GM18909 (cell line): Measurements from ENCODE around the gene BSCL2.
A peak's percentile ranks its signal among the peaks of the same experiment; 100 is the strongest.
"Not testable (repeated sequence)": the region's sequence is repeated elsewhere in the genome, so short reads cannot be mapped to it uniquely, and the experiment has no call there.

ENCODE experiments used
- ATAC-seq: cut with Tn5 transposase; IDR thresholded peaks from one replicate; pipeline ENCODE4 v1.9.1; 2021; ENCODE audit warnings: mild to moderate bottlenecking; ENCODE audit not compliant: unreplicated experiment, poor library complexity

Gene BSCL2

GRCh38 chr11:62719302-62719978 is 12.2 kb upstream of the BSCL2 start:
- ATAC-seq: no peak

GRCh38 chr11:62716816-62717215 is 9.6 kb upstream of the BSCL2 start:
- no peak for ATAC-seq

GRCh38 chr11:62716206-62716605 is 9.0 kb upstream of the BSCL2 start:
- no peak for ATAC-seq

GRCh38 chr11:62715150-62716130 is 8.2 kb upstream of the BSCL2 start:
- ATAC-seq: no peak

GRCh38 chr11:62713343-62713742 is 6.1 kb upstream of the BSCL2 start:
- ATAC-seq: no peak

- ATAC-seq: no peak
Observed at GRCh38 chr11:62712861-62713260, 5.6 kb upstream of the BSCL2 start.

GRCh38 chr11:62712276-62712812 is 5.1 kb upstream of the BSCL2 start:
- no peak for ATAC-seq

DNA sequence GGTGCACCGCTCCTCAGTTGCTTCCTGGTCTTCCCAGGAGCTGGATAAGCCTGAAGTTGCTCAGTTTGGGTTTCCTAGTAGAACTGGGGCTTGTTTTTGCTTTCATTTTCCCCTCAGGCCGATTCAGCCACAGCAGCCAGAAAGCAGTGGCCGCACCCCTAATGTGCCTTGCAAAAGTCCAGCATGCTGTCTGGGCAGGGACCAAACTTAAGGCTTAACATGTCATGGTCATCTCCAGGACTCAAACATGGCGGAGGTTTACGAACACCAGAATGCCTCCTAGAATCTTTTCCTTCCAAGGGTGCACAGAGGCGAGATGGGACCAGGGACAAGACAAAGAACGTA is 2.7 kb upstream of the BSCL2 start:
- ATAC-seq: no peak

- peak; percentile 64 for ATAC-seq
Observed at GRCh38 chr11:62709247-62710000, 2.2 kb upstream of the BSCL2 start.

DNA sequence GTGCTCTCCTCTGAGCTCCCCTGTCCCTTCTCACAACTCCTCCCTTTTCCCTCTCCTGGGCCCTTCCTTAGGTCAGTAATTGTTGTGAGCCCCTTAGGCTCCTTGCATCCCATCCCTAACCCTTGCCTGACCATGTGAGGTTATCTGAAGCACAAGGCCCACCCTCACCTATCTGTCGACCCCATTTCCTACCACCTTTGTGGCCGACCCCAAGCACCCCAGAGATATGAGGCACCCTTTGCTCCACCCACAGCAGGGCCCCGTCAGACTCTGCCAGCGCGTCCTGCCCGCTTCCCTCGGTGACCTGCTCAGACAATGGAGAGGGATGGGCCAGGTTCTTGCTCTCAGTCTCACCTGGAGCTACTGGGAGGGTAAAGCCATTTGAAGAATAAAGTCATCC is 1.6 kb upstream of the BSCL2 start:
- peak; percentile 4 for ATAC-seq

- no peak for ATAC-seq
Observed at GRCh38 chr11:62708392-62708791, 1.2 kb upstream of the BSCL2 start.

GRCh38 chr11:62706850-62707247 is 375 bp downstream of the BSCL2 start:
- ATAC-seq: no peak

GRCh38 chr11:62705880-62706849 is 1.1 kb downstream of the BSCL2 start:
- ATAC-seq: peak; percentile 68

GRCh38 chr11:62705413-62705812 is 1.8 kb downstream of the BSCL2 start:
- no peak for ATAC-seq

DNA sequence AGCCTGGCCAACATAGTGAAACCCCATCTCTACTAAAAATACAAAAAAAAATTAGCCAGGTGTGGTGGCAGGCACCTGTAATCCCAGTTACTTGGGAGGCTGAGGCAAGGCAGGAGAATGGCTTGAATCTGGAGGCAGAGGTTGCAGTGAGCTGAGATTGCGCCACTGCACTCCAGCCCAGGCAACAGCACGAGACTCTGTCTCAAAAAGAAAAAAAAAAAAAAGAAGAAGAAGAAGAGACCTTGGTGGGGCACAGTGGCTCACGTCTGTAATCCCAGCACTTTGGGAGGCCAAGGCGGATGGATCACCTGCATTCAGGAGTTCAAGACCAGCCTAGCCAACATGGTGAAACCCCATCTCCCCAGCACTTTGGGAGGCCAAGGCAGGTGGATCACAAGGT is 3.3 kb downstream of the BSCL2 start:
- ATAC-seq: not testable (repeated sequence)

DNA sequence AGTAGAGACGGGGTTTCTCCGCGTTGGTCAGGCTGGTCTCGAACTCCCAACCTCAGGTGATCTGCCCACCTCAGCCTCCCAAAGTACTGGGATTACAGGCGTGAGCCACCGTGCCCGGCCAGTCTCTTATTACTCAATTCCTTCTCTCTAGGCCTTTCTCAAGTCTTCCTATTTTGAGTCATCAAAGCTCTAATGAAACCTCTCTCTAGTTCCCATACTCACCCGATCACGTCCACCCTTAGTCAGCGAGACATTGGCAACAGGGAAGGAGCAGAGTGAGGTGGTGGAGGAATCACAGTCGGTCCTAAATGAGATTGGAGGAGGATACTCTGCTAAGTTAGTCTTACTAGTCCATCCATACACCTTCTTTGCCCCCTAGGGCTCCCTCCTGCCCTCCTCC is 5.0 kb downstream of the BSCL2 start:
- no peak for ATAC-seq

- ATAC-seq: no peak
Observed at GRCh38 chr11:62694455-62695167, 12.6 kb downstream of the BSCL2 start.

DNA sequence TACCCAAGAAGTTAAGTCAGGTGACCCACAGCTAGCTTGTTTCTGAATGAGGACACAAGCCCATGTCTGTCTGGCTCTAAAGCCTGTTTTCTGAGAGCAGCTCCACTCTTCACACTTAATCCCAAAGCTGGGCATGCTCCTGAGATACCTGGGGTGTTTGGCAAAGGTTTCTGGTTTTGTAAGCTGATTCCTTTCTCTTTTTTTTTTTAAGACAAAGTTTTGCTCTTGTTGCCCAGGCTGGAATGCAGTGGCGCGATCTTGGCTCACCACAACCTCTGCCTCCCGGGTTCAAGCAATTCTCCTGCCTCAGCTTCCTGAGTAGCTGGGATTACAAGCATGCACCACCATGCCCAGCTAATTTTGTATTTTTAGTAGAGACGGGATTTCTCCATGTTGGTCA is 13.6 kb downstream of the BSCL2 start:
- ATAC-seq: not testable (repeated sequence)
